Common myeloid progenitor, CD34-positive (primary cell): ENCODE data around the gene DNAH8.

Source experiments
- CTCF ChIA-PET: fragments of 350-600 bp; sonication (Branson Sonifier 250); formaldehyde crosslinking; loops from one replicate; lab custom pipeline; 2021; ENCODE audit warnings: antibody characterized with exemption; lab: Charles Lee
- POLR2A ChIA-PET: fragments of 350-600 bp; sonication (Branson Sonifier 250); formaldehyde crosslinking; loops from one replicate; lab custom pipeline; 2021; ENCODE audit warnings: antibody characterized with exemption; lab: Charles Lee
- DNase-seq, 3 donors: peaks; one replicate each; pipeline versions ENCODE4 v3.0.0 to v3.0.0-alpha.2; 2013
- H3K27ac ChIP-seq, 2 experiments: 1 replicate in 1 of 2; 2 replicates in 1 of 2; pipeline ENCODE4 v1.7.0; 2013; ENCODE audit warnings: inconsistent platforms in 2 of 2, low read length in 2 of 2, mild to moderate bottlenecking in 2 of 2, low read depth in 1 of 2, moderate library complexity in 1 of 2; ENCODE audit not compliant: severe bottlenecking in 2 of 2, insufficient read depth in 1 of 2, poor library complexity in 1 of 2
- H3K27me3 ChIP-seq, 5 experiments: replicated peaks in 2 of 5; 1 replicate in 3 of 5; 2 replicates in 2 of 5; pipeline versions ENCODE4 v1.6.1 to v1.7.0; 2013; ENCODE audit warnings: low read length in 4 of 5, mild to moderate bottlenecking in 2 of 5, moderate library complexity in 2 of 5, inconsistent platforms in 1 of 5; ENCODE audit not compliant: insufficient read depth in 5 of 5, control insufficient read depth in 4 of 5
- H3K36me3 ChIP-seq, 4 experiments: 1 replicate in 2 of 4; 2 replicates in 2 of 4; pipeline versions ENCODE4 v1.6.1 to v1.7.0; 2013; ENCODE audit warnings: low read length in 3 of 4, control low read depth in 1 of 4, mild to moderate bottlenecking in 1 of 4; ENCODE audit not compliant: control insufficient read depth in 4 of 4, insufficient read depth in 4 of 4
- H3K4me1 ChIP-seq, 4 experiments: 1 replicate in 3 of 4; 2 replicates in 1 of 4; pipeline versions ENCODE4 v1.6.1 to v1.7.1; 2013; ENCODE audit warnings: low read length in 3 of 4, mild to moderate bottlenecking in 3 of 4, control low read depth in 1 of 4, inconsistent platforms in 1 of 4, moderate library complexity in 1 of 4; ENCODE audit not compliant: control insufficient read depth in 4 of 4, insufficient read depth in 4 of 4; ENCODE audit errors: control extremely low read depth in 1 of 4
- H3K4me3 ChIP-seq, 7 experiments: 1 replicate in 4 of 7; 2 replicates in 3 of 7; pipeline versions ENCODE4 v1.5.1 to v1.7.0; 2013; ENCODE audit warnings: mild to moderate bottlenecking in 7 of 7, low read length in 6 of 7, moderate library complexity in 6 of 7, inconsistent platforms in 2 of 7, low read depth in 2 of 7, control low read depth in 1 of 7; ENCODE audit not compliant: insufficient read depth in 4 of 7, control insufficient read depth in 1 of 7; ENCODE audit errors: extremely low read depth in 1 of 7
- H3K9me3 ChIP-seq, 5 experiments: 1 replicate in 4 of 5; 2 replicates in 1 of 5; pipeline versions ENCODE4 v1.6.1 to v1.7.1; 2013; ENCODE audit warnings: low read length in 4 of 5, mild to moderate bottlenecking in 2 of 5, inconsistent platforms in 1 of 5, low read depth in 1 of 5, moderate library complexity in 1 of 5; ENCODE audit not compliant: control insufficient read depth in 4 of 5, insufficient read depth in 2 of 5; ENCODE audit errors: control extremely low read depth in 1 of 5
- WGBS: methylation state at CpG from one replicate; pipeline ENCODE4 v1.1.5; 2013; ENCODE audit not compliant: insufficient coverage; 5-methylcytosine and 5-hydroxymethylcytosine counted together

DNAH8 gene

DNA sequence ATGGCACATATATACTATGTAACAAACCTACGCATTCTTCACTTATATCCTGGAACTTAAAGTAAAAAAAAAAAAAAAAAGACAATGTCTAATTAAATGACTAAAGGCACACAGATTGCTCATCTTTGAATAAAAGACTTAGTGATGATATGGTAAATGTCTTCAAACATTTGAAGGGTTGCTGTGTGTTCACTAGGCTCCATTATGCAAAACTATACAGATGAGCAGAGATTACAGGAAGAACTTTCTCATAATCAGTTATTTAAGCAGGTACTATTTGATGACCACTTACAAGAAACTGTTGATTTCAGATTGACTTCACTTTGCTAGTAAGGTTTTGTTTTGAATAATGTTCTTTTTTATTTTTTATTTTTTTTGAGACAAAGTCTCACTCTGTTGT, 34.4 kb downstream of the DNAH8 start:
- no CpG with 5 or more reads among the region's 1 CpG for WGBS
- Histone ChIP-seq H3K36me3 (no peaks in the 10 kb centered on the region), H3K9me3 (no peaks in the 10 kb centered on the region), H3K4me3 (no peak overlapping the region), H3K27me3 (no peaks in the 10 kb centered on the region), H3K27ac (no peak overlapping the region), H3K4me1 (no peaks in the 10 kb centered on the region)
- no peak for DNase-seq
- ChIA-PET CTCF (no interaction called here), POLR2A (no interaction called here)

DNA sequence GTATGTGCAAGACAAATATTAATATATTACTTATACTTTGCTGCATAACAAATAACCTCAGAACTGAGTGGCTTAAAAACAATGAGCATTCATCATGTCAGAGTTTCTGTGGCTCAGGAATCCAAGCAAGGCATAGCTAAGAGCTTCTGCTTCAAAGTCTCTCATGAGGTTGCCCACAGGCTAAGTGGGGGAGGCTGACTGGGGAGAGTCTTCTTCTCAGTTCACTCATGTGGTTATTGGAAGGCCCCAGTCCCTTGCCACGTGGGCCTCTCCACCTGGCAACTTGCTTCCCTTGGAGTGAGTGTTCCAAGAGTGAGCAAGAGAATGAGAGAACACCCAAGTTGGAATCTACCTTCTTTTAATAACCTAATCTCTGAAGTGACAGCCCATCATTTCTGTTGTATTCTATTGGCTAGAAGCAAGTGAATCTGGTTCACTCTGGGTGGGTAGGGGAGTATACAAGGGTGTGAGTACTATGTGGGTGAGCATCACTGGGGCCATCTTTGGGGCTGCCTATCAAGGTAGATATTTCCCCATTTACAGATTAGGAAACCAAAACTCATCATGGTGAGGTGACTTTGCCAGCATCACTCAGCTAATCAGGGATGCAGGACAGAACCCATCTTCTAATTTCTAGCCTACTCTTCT, 36.0 kb downstream of the DNAH8 start:
- H3K27ac ChIP-seq: no peak overlapping the region
- ChIA-PET POLR2A (no interaction called here), CTCF (interaction anchor here (0.6 kb wide), 1 partner anchor 343 kb away, joined by 3 read pairs; no protein-coding TSS in a partner anchor)
- H3K36me3 ChIP-seq: no peaks in the 10 kb centered on the region
- no peak overlapping the region for H3K4me3 ChIP-seq
- DNase-seq: no peak
- WGBS: no CpG with 5 or more reads among the region's 1 CpG
- no peaks in the 10 kb centered on the region for H3K4me1 ChIP-seq
- H3K27me3 ChIP-seq: no peaks in the 10 kb centered on the region
- H3K9me3 ChIP-seq: no peaks in the 10 kb centered on the region

DNA sequence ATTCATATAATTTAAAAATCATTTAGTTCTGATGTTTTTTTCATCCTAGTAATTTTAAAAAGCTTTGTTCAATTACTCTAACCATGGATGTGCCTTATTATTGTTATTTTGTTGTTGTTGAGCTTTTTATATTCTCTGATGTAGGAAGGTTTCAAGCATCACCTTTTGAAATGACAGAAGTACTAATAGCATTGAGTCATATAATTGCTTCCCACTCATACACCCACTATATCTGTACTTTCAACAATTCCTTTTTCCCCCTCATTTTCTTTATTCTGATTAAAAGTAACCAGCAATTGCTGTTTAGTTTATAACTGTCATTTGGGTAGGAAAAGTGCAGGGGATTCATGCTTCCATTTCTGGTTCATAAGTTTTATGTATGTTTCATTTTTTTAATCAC, 38.6 kb downstream of the DNAH8 start:
- Histone ChIP-seq H3K4me1 (no peaks in the 10 kb centered on the region), H3K4me3 (no peak overlapping the region), H3K27me3 (no peaks in the 10 kb centered on the region), H3K27ac (no peak overlapping the region), H3K36me3 (no peaks in the 10 kb centered on the region), H3K9me3 (no peaks in the 10 kb centered on the region)
- CTCF ChIA-PET: no interaction called here
- no peak for DNase-seq
- POLR2A ChIA-PET: no interaction called here

DNA sequence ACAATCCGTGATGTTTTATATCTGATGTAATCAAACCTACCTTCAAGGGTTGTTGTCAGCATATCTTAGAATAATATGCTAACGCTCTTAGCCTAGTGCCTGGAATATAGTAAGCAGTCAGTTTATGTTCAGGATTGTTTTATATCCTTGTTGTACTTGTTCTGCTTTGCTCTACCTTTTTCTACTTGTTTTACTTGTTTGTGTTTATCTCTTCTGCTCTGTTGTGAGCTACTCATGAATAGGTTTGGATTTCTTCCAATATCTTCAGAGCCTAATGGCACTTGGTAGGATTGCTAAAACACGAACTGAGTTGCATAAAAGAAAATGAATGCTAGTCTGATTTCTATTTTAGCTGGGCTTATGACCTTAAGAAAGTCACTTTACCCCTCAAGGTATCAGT, 40.1 kb downstream of the DNAH8 start:
- no peaks in the 10 kb centered on the region for H3K27me3 ChIP-seq
- ChIA-PET CTCF (no interaction called here), POLR2A (no interaction called here)
- H3K4me1 ChIP-seq: no peaks in the 10 kb centered on the region
- DNase-seq: no peak
- H3K27ac ChIP-seq: no peak overlapping the region
- peaks cover 0 to 2% (median 0%) of the 10 kb centered on the region in 5 experiments for H3K9me3 ChIP-seq
- WGBS: no CpG with 5 or more reads among the region's 3 CpGs
- H3K36me3 ChIP-seq: no peaks in the 10 kb centered on the region
- H3K4me3 ChIP-seq: no peak overlapping the region

DNA sequence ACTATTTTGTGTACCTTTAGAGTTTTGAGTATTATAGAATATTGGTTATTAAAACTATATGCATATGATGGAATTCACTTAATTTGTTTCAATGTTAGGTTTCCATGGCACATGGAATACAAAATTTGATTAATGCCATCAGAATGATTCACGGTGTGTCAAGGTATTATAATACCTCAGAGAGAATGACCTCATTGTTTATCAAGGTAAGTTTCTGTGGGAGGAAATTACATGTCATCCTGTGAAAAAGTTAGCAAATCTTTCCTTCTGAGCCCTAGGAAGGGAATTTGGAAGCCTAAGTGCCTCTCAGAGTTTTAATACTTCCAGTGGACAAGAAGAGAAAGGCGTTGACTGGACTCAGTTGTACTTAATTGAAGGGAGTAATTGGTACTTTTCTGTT, 40.8 kb downstream of the DNAH8 start:
- Histone ChIP-seq H3K27ac (no peak overlapping the region), H3K4me3 (no peak overlapping the region), H3K27me3 (no peaks in the 10 kb centered on the region), H3K9me3 (peaks cover 0 to 3% (median 0%) of the 10 kb centered on the region in 5 experiments), H3K4me1 (no peaks in the 10 kb centered on the region), H3K36me3 (no peaks in the 10 kb centered on the region)
- WGBS: 100% methylated on average over 2 of the region's 2 CpGs
- POLR2A ChIA-PET: no interaction called here
- CTCF ChIA-PET: no interaction called here
- DNase-seq: no peak

DNA sequence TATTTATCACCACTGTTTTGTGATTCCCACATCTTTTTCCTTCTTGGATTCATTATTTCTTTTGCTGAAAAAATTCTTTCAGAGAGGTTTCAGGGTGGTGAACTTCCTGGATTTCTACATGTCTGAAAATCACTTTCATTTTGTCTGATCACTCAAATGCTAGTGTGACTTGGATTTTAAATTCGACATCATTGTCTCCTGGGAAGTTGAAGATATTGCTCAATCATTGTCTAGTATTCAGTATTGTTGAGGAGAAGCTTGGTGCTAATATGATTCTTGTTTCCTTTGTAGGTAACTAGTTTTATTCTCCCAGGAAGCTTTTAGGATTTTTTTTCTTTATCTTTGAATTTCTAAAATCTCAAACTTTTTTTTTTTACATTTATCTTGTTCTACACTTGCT, 45.0 kb downstream of the DNAH8 start:
- no CpG with 5 or more reads among the region's 1 CpG for WGBS
- POLR2A ChIA-PET: no interaction called here
- H3K4me3 ChIP-seq: no peak overlapping the region
- H3K27me3 ChIP-seq: no peaks in the 10 kb centered on the region
- no peak overlapping the region for H3K27ac ChIP-seq
- CTCF ChIA-PET: no interaction called here
- H3K9me3 ChIP-seq: peaks cover 0 to 3% (median 0%) of the 10 kb centered on the region in 5 experiments
- no peaks in the 10 kb centered on the region for H3K36me3 ChIP-seq
- DNase-seq: no peak
- no peaks in the 10 kb centered on the region for H3K4me1 ChIP-seq

DNA sequence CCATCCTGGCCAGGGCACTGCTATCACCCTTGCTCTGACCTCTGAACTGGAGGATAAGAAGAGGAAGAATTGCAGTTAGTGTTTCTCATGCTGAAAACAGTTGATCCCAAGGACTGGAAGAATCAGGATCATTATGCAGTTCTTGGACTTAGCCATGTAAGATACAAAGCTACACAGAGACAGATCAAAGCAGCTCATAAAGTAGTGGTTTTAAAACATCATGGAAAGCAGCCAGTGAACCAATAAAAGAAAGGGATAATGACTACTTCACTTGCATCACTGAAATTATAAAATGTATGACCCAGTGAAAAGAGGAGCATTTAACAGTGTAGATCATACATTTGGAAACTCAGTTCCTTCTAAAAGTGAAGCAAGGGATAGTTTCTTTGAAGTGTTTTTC, 47.7 kb downstream of the DNAH8 start:
- no peaks in the 10 kb centered on the region for H3K4me1 ChIP-seq
- DNase-seq: no peak
- ChIA-PET CTCF (interaction anchor here (1.4 kb wide), 1 partner anchor 11 kb away, joined by 5 read pairs; no protein-coding TSS in a partner anchor), POLR2A (no interaction called here)
- H3K4me3 ChIP-seq: no peak overlapping the region
- H3K9me3 ChIP-seq: peaks cover 0 to 3% (median 0%) of the 10 kb centered on the region in 5 experiments
- no peaks in the 10 kb centered on the region for H3K36me3 ChIP-seq
- H3K27ac ChIP-seq: no peak overlapping the region
- H3K27me3 ChIP-seq: no peaks in the 10 kb centered on the region
